ENCODE results near the gene ERICH4.
"Not testable (repeated sequence)": the region's sequence is repeated elsewhere in the genome, so short reads cannot be mapped to it uniquely, and the experiment has no call there.

ERICH4 gene

DNA sequence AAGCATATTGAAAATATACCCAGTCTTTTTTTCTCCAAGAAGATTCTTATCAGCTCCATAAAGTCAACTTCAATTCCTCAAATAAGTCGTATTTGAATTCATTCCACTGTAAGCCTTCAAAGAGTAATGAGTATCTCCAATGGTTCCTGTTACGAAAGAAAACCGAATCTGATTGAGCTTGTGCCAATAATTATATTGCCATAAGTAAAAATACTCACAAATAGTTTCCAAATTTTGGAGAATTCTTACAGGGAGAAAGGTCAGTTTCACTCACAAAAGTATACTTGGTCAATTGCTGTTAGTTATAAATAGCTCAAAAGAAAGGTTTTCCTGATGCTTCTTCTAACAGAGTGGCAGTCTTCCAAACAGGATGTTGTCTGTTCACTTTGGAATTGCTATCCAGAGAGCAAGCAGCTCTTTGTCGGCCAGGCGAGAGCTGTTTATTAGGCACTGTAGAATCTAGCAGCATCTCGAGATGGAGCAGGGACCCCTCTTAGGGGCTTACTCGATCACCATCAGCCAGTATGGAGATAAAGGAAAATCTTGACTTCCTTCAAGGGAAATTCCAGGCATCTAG is 13.5 kb downstream of the ERICH4 start:
- no peak overlapping the region for H3K4me3 ChIP-seq (ENCODE audit: low read length)
- TF ChIP-seq, protein P1, sequence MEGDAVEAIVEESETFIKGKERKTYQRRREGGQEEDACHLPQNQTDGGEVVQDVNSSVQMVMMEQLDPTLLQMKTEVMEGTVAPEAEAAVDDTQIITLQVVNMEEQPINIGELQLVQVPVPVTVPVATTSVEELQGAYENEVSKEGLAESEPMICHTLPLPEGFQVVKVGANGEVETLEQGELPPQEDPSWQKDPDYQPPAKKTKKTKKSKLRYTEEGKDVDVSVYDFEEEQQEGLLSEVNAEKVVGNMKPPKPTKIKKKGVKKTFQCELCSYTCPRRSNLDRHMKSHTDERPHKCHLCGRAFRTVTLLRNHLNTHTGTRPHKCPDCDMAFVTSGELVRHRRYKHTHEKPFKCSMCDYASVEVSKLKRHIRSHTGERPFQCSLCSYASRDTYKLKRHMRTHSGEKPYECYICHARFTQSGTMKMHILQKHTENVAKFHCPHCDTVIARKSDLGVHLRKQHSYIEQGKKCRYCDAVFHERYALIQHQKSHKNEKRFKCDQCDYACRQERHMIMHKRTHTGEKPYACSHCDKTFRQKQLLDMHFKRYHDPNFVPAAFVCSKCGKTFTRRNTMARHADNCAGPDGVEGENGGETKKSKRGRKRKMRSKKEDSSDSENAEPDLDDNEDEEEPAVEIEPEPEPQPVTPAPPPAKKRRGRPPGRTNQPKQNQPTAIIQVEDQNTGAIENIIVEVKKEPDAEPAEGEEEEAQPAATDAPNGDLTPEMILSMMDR (IDR thresholded peaks at IDR 0.05; ENCODE audit: insufficient read depth, low read depth, low read length, missing control alignments), result no peak
- no peak for DNase-seq (ENCODE audit: low read depth)

DNA sequence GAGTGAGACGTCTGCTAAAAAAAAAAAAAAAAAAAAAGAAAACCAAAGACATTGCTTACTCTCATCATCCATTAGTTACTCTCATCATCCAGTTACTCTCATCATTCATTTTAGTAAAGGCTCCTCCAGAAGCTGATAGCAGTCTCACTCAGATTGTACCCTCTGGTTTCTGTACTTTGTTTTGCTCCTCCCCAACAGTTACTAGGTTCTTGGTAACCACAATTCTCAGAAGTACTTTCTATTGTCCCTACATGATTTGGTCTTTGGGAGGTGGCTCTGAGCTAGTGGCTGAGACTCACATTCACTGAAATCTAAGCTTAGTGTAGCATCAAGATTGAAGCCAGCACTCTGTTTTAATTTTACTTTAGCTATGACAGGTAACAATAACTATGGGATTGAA is 14.3 kb downstream of the ERICH4 start:
- no peak for DNase-seq (ENCODE audit: low read depth)
- TF ChIP-seq, protein P1 (IDR thresholded peaks at IDR 0.05; ENCODE audit: insufficient read depth, low read depth, low read length, missing control alignments), result no peak
- no peak overlapping the region for H3K4me3 ChIP-seq (ENCODE audit: low read length)

DNA sequence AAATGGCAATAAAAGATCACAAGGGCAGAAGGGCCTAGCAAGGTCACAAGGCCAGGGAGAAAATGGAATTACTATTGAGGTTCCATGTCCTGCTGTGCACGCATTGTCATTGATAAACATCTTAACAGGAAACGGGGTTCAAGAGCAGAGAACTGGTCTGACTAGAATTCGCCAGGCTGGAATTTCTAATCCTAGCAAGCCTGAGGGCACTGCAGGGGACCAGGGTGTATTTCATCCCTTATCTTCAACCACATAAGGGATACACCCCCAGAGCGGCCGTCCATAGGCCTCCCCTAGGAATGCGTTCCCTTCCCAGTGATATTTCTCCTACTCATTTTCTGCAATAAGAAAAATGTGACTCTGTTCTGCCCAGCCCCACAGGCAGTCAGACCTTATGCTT is 19.5 kb downstream of the ERICH4 start:
- TF ChIP-seq, protein P1 (IDR thresholded peaks at IDR 0.05; ENCODE audit: insufficient read depth, low read depth, low read length, missing control alignments), result no peak
- H3K4me3 ChIP-seq (ENCODE audit: low read length), result no peak overlapping the region
- DNase-seq (ENCODE audit: low read depth), result no peak

DNA sequence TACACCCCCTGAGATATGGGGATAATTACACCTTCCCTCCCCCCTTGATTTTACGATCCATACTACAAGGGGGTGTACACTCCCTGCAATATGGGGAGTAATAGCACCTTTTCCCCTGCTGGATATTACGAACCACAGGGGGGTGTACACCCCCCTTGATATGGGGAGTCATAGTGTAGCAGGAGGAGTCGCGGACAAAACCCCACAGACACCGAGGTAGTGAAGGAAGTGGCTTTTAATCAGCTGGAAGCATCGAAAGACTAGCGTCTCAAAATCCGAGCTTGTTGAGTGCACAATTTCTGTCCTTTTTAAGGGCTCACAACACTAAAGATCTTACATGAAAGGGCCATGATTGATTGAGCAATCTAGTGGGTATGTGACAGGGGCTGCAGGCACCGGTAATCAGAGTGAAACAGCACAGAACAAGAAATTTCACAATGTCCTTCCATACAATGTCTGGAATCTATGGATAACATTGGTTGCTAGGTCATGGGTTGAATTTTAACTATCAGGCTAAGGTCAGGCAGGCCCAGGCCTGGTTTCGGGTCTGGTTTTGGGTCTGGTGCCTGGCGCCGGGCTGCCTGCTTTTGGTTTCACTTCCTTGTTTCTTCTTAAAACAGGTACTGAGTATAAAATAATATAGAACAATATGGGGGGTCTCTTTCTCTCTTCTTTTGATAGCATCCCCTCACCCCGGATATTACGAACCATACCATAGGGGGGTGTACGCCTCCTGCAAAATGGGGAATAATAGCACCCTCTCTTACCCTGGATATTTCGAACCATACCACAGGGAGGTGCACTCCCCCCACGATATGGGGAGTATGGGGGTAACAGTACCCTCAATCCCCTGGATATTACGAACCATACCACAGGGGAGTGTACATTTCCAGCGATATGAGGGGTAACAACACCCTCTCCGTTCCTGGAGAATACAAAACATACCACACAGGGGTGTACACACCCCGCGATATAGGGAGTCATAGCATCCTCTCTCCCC is 20.6 kb downstream of the ERICH4 start:
- not testable (repeated sequence) for H3K4me3 ChIP-seq (ENCODE audit: low read length); DNase-seq (ENCODE audit: low read depth)

DNA sequence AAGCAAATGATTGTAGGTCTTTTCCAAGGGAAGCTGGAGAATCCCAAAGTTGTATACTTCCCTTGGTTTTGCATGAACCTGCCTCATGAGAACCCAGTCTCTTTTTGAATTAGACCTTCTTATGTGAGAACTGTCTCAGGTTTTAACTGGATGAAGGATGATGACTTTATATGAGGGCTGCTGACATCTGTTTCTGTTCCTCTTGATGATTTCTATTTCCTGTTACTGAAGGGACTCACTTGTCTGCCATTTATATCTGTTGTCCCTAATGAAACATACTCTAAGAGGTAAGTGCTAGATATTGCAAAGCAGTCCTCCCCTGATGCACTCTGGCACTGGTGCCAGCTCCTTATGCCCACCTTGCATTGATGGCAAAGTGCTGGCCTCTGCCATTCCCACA is 33.6 kb downstream of the ERICH4 start:
- H3K4me3 ChIP-seq (ENCODE audit: low read length), result no peak overlapping the region
- TF ChIP-seq, protein P1 (IDR thresholded peaks at IDR 0.05; ENCODE audit: insufficient read depth, low read depth, low read length, missing control alignments), result no peak
- no peak for DNase-seq (ENCODE audit: low read depth)

DNA sequence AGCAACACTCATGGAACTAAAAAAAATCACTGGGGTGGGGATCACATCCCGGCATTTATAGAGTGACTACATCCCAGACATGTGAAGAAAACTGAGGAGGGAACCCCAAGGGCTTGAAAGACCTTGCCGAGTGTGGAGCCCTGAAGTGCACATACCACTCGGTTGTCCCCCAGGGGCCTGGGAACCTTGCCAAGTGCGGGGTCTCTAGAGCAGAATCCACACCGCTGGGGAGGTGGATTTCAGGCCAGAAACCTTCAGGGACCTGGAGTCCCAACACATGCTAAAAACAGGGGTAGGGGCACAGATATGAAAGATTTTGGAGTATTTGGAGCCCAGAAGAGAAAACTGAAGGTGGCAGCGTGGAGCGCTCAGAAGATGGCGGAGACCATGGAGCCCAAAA is 35.2 kb downstream of the ERICH4 start:
- no peak for DNase-seq (ENCODE audit: low read depth)
- TF ChIP-seq, protein P1 (IDR thresholded peaks at IDR 0.05; ENCODE audit: insufficient read depth, low read depth, low read length, missing control alignments), result no peak
- no peak overlapping the region for H3K4me3 ChIP-seq (ENCODE audit: low read length)

DNA sequence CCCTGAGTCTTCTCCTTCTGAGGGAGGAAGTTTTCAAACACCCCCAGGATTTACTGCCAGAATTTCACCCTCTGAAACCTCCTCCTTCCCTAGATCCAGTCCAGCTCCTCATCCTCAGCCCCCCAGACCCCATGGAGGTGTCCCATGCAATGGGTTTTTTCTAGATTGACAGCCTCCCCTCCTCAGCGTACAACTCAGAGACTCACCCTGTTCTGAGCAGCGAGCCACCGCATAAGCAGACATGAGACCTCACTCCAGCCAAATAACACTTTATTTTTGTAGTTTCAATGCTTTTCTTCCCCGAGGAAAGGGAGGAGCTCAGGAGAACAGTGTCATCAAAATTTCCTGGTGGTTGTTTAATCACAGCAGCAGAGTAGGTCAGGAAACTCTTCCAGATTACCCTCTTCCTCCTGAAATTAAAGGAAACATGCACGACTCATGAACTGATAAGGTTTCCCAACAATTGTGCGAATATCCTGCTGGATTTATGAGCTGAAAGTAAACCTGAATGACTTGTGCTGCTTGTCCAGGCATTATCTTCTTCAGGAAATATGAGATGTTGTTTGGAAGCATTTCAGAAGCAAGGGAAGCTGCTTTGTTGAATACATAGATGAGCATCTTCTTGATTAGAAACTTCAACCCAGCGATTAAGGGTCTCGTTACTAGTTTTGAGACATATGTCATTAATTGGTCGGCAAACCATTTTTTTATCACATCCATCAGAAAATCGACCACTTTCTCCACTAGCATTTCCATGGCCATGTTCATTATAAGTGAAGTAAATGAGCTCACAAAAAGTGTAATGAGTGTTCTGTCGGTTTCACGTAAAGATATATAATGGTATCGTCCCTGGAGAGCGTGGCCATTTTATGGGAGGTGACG is 36.2 kb downstream of the ERICH4 start:
- H3K4me3 ChIP-seq (ENCODE audit: low read length), result no peak overlapping the region
- TF ChIP-seq, protein P1 (IDR thresholded peaks at IDR 0.05; ENCODE audit: insufficient read depth, low read depth, low read length, missing control alignments), result no peak
- no peak for DNase-seq (ENCODE audit: low read depth)

Data from epithelial cell of esophagus (primary cell).